Duodenal mucosa (tissue), 2 donors: ENCODE results near the gene CDON.

Experiments
- H3K27ac ChIP-seq: one replicate; pipeline ENCODE4 v1.7.0; 2013; ENCODE audit warnings: low read depth, low read length
- H3K27me3 ChIP-seq, 2 donors: one replicate each; pipeline ENCODE4 v1.7.0; 2013; ENCODE audit warnings: low read length in 2 of 2, control low read depth in 1 of 2; ENCODE audit not compliant: insufficient read depth in 2 of 2, control insufficient read depth in 1 of 2
- H3K36me3 ChIP-seq, 2 donors: one replicate each; pipeline ENCODE4 v1.7.0; 2013; ENCODE audit warnings: low read length in 2 of 2, control low read depth in 1 of 2; ENCODE audit not compliant: insufficient read depth in 2 of 2, control insufficient read depth in 1 of 2
- H3K4me1 ChIP-seq, 2 donors: one replicate each; pipeline ENCODE4 v1.7.0; 2013; ENCODE audit warnings: low read length in 2 of 2, control low read depth in 1 of 2; ENCODE audit not compliant: insufficient read depth in 2 of 2, control insufficient read depth in 1 of 2
- H3K4me3 ChIP-seq, 2 donors: one replicate each; pipeline ENCODE4 v1.7.0; 2013; ENCODE audit warnings: low read length in 2 of 2, low read depth in 1 of 2
- H3K9ac ChIP-seq, 2 donors: one replicate each; pipeline ENCODE4 v1.7.0; 2013; ENCODE audit warnings: low read length in 2 of 2, low read depth in 1 of 2
- H3K9me3 ChIP-seq, 2 donors: one replicate each; pipeline ENCODE4 v1.7.0; 2013; ENCODE audit warnings: low read length in 2 of 2, control low read depth in 1 of 2; ENCODE audit not compliant: control insufficient read depth in 1 of 2

CDON gene

DNA sequence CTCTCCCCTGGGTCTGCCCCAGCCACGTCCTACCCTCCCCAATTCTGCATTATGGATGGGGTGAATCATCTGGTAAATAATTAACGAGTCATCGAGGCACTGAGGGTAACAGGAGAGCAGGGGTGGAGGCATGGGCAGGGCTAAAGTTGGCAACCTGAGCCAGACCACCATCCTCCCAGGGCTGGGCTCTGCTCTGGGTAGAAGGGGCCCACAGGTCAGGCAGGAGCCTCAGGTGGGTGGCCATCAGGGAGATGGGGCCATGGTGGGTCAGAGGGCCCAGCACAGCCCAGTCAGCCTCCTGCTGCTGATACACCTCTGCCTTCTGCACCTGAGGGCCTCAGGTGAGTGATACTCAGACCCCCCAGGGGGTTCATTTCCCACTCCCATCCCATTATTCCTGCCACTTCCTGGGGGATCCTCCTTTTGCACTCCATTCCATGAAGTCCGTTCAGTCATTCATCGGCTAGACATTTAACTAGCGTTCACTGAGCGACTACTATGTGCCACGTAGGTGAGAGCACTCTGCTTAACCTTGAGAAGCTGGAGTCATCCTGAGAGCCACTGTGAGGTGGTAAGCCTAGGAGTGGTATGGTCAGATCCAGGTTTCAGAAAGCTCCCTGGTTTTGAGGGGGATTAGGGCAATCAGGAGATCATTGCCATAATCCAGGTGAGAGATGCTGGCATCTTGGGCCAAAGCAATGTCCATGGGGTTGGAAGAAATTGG is 116.7 kb downstream of the CDON start, which contains the start of gene VSIG10L2:
TSS of gene VSIG10L2 (plus strand) at position 248 of the 724 bp plus-strand sequence. CDS start at position 260, 12 bp downstream.
- Histone ChIP-seq H3K9me3 (no peaks in the 10 kb centered on the region), H3K4me1 (peaks cover 0 to 4% of the 10 kb centered on the region in 2 donors), H3K36me3 (no peaks in the 10 kb centered on the region), H3K9ac (no peak within 1 kb of the TSS), H3K27me3 (no peaks in the 10 kb centered on the region), H3K4me3 (no peak within 1 kb of the TSS), H3K27ac (no peak within 1 kb of the TSS)

- no peak overlapping the region for H3K9ac ChIP-seq
- H3K9me3 ChIP-seq, result no peaks in the 10 kb centered on the region
- H3K36me3 ChIP-seq, result no peaks in the 10 kb centered on the region
- no peaks in the 10 kb centered on the region for H3K27me3 ChIP-seq
- H3K4me3 ChIP-seq, result no peak overlapping the region
- peaks cover 0 to 4% of the 10 kb centered on the region in 2 donors for H3K4me1 ChIP-seq
- H3K27ac ChIP-seq, result no peak overlapping the region
Measured at GRCh38 chr11:125945011-125945796, 117.5 kb downstream of the CDON start.

GRCh38 chr11:125944350-125945010 is 118.2 kb downstream of the CDON start:
- peaks cover 0 to 4% of the 10 kb centered on the region in 2 donors for H3K4me1 ChIP-seq
- no peaks in the 10 kb centered on the region for H3K27me3 ChIP-seq
- no peak overlapping the region for H3K4me3 ChIP-seq
- no peaks in the 10 kb centered on the region for H3K36me3 ChIP-seq
- H3K27ac ChIP-seq, result no peak overlapping the region
- no peaks in the 10 kb centered on the region for H3K9me3 ChIP-seq
- no peak overlapping the region for H3K9ac ChIP-seq

GRCh38 chr11:125943661-125944349 is 118.9 kb downstream of the CDON start:
- H3K4me3 ChIP-seq, result no peak overlapping the region
- H3K4me1 ChIP-seq, result peaks cover 0 to 4% of the 10 kb centered on the region in 2 donors
- no peaks in the 10 kb centered on the region for H3K9me3 ChIP-seq
- no peaks in the 10 kb centered on the region for H3K36me3 ChIP-seq
- no peaks in the 10 kb centered on the region for H3K27me3 ChIP-seq
- H3K27ac ChIP-seq, result no peak overlapping the region
- no peak overlapping the region for H3K9ac ChIP-seq

GRCh38 chr11:125942771-125943428 is 119.8 kb downstream of the CDON start:
- no peak overlapping the region for H3K27ac ChIP-seq
- H3K4me3 ChIP-seq, result no peak overlapping the region
- H3K27me3 ChIP-seq, result no peaks in the 10 kb centered on the region
- H3K9me3 ChIP-seq, result no peaks in the 10 kb centered on the region
- peaks cover 0 to 4% of the 10 kb centered on the region in 2 donors for H3K4me1 ChIP-seq
- no peaks in the 10 kb centered on the region for H3K36me3 ChIP-seq
- H3K9ac ChIP-seq, result no peak overlapping the region

- peaks cover 0 to 4% of the 10 kb centered on the region in 2 donors for H3K4me1 ChIP-seq
- no peaks in the 10 kb centered on the region for H3K27me3 ChIP-seq
- no peak overlapping the region for H3K27ac ChIP-seq
- H3K36me3 ChIP-seq, result no peaks in the 10 kb centered on the region
- no peaks in the 10 kb centered on the region for H3K9me3 ChIP-seq
- H3K9ac ChIP-seq, result no peak overlapping the region
- no peak overlapping the region for H3K4me3 ChIP-seq
Measured at GRCh38 chr11:125941619-125942611, 120.8 kb downstream of the CDON start.

DNA sequence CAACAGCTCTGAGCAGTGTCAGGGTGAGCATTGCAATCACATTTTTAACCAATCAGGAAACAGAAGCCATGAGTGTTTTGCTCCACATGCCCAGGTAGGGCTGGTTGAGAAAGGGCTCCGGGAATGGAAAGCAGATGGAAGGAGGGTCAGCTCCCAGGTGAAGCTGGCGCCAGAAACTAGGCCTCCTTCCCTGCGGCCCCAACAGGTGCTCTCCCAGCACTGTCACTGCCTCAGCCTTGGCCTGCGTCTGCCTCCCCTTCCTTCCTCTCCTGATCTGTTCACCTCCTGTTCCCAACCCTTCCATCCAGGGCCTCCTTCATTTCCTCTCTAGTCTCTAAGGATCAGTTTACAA is 121.4 kb downstream of the CDON start:
- H3K9ac ChIP-seq, result no peak overlapping the region
- H3K27me3 ChIP-seq, result no peaks in the 10 kb centered on the region
- peaks cover 0 to 4% of the 10 kb centered on the region in 2 donors for H3K4me1 ChIP-seq
- H3K9me3 ChIP-seq, result no peaks in the 10 kb centered on the region
- H3K4me3 ChIP-seq, result no peak overlapping the region
- no peaks in the 10 kb centered on the region for H3K36me3 ChIP-seq
- H3K27ac ChIP-seq, result no peak overlapping the region

GRCh38 chr11:125940145-125940544 is 122.5 kb downstream of the CDON start:
- no peak overlapping the region for H3K4me3 ChIP-seq
- no peak overlapping the region for H3K9ac ChIP-seq
- no peaks in the 10 kb centered on the region for H3K27me3 ChIP-seq
- no peaks in the 10 kb centered on the region for H3K36me3 ChIP-seq
- H3K4me1 ChIP-seq, result no peaks in the 10 kb centered on the region
- no peaks in the 10 kb centered on the region for H3K9me3 ChIP-seq
- H3K27ac ChIP-seq, result no peak overlapping the region

GRCh38 chr11:125939081-125939521 is 123.6 kb downstream of the CDON start:
- Histone ChIP-seq H3K27me3 (no peaks in the 10 kb centered on the region), H3K9ac (no peak overlapping the region), H3K36me3 (no peaks in the 10 kb centered on the region), H3K27ac (no peak overlapping the region), H3K9me3 (no peaks in the 10 kb centered on the region), H3K4me1 (no peaks in the 10 kb centered on the region), H3K4me3 (no peak overlapping the region)
